Activated CD4-positive, CD25-positive, alpha-beta regulatory T cell treated with anti-CD3 and anti-CD28 coated beads, Interleukin-2, amount 50 U/mL, for 16 hours (primary cell): ENCODE measurements around the gene SIX2.

Source experiments
- DNase-seq: peaks from one replicate; pipeline ENCODE4 v3.0.0-alpha.2; 2020; ENCODE audit warnings: low read depth, low spot score

SIX2 gene

DNA sequence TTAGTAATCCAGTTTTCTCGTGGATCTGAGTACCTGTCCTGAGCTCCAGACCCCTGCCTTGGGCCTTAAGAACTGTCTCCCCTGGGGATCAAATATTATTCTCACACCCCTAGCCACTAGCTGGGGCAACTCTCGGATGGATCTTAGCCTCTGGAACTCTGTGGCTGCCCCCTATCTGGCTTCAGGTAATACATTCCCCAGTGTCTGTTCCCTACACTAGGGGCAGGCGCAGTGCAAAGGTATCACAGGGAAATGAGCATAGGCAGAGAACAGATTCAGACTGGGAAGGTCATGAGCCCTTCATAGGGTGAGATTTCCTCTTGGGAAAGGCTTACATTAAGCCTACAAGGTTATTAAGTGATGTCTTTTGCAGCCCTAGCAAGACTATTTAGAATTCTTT, 11.2 kb upstream of the SIX2 start:
- DNase-seq: no peak

DNA sequence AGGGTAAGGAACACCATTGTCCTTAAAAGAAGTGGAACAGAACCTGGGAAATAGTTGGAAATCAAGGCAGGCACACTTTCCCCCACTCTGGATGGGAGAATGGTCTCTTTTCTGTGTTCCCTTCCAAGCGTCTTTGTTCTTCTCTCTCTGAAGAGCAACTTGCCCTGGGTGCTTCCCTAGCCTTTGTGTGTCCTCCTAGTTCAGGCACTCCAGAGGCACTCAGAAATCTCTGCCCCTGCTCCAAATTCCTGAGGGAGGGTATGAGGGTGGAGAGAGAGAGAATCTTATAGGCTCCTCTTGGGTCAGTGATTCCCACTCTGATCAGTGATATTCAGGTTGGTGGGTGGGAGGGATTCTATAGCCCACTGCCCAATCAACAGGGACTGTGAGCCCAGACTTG, 8.8 kb upstream of the SIX2 start:
- DNase-seq: no peak

GRCh38 chr2:45014831-45015230, 5.6 kb upstream of the SIX2 start:
- DNase-seq: no peak

GRCh38 chr2:45014016-45014702, 4.9 kb upstream of the SIX2 start:
- no peak for DNase-seq

DNA sequence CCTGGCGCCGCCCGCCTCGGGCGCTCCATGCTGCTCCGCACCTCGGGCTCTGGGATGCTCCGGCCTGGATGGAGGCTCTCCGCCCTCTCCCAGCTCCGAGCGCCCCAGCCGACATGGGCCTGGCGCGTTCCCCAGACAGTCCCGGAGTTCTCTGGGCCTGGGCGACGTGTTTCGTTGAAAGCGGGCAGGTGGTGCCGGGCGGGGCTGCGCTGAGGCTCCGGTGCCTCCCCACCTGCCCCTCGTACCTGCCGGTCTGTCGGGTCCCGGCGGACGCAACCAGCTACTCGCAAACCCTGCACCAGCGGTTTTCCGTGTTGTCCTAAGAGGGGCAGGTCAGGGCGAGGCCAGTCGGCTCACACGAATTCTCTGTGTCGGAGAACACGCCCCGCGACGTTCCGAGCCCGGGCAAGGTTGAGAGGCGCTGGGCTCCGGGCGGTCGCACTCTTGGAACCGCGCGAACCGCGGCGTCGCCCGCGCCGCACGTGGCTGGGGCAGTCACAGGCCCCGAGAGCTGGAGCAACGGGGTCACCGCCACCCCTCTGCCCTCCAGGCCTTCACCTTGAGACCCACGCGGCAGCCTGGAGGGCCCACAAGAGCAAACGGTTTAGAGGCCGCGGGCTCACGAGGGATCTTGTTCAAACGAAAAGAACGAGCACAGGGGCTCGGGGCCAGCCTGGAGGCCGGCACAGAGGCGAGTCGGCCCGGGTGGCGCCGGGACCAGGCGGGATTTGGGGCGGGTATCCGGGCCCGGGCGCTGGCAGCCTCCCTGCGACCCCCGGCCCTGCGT, 4.2 kb upstream of the SIX2 start:
- DNase-seq: no peak

DNA sequence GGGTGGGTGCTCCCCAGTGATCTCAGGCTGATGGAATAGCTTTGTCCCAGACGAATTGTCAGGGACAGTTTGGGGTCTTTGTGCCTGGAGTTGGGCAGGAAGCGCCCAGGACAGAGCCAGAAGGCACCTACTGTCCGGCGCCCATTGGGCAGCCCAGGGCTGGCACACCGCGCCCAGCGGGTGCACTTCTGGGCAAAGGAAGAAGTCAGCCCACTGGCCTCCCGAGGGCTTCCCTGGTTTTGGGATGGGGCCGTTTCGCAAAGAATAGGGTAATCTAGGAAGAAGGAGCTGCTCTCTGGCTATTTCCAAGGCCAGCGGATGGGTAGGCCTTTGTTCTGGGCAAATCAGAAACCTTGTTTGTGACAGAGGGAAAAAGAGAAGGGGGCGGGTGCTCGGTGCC, 3.5 kb upstream of the SIX2 start:
- DNase-seq: no peak

- no peak for DNase-seq
Observed at GRCh38 chr2:45011621-45012602, 2.7 kb upstream of the SIX2 start.

DNA sequence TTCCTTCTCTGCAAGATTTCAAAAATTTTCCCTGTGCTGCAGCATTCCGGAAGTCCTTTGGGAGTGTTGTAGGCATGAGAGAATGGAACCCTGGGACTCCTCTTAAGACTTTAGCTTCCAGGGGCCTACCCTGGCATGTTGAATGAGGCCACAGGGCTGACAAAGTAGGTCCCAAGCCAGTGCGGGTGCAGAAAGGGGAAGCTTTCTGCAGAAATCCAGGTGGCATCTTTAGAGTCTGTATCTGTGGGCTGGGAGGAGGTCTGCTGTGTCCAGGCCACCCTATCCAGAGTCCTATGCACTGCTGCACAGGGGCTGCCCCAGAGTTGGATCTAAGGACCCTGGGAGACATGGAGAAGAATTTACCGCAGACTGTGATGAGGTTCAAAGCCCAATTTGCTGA, 1.9 kb upstream of the SIX2 start:
- no peak for DNase-seq

GRCh38 chr2:45010702-45011012, 1.4 kb upstream of the SIX2 start:
- DNase-seq: no peak

GRCh38 chr2:45009928-45010701, 863 bp upstream of the SIX2 start:
- DNase-seq: no peak

- DNase-seq: no peak
Observed at GRCh38 chr2:45008296-45009129, 739 bp downstream of the SIX2 start.

DNA sequence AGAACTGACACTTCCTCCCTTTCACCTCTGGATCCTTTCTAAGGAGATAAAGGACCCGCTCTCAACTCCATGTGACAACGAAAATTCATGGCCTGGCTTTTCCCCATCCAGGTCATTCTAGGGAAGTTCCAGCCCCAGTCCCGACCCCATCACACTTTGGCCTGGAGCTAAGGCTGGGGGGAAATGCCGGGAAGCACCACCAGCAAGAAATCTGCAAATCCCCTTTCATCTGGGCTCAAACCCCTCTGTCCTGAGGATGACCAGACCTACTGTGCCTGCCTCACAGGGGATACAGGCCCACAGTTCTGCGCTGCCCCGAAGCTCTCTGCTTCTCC, 1.3 kb downstream of the SIX2 start:
- DNase-seq: no peak

- DNase-seq: no peak
Observed at GRCh38 chr2:45006942-45007287, 2.3 kb downstream of the SIX2 start.

DNA sequence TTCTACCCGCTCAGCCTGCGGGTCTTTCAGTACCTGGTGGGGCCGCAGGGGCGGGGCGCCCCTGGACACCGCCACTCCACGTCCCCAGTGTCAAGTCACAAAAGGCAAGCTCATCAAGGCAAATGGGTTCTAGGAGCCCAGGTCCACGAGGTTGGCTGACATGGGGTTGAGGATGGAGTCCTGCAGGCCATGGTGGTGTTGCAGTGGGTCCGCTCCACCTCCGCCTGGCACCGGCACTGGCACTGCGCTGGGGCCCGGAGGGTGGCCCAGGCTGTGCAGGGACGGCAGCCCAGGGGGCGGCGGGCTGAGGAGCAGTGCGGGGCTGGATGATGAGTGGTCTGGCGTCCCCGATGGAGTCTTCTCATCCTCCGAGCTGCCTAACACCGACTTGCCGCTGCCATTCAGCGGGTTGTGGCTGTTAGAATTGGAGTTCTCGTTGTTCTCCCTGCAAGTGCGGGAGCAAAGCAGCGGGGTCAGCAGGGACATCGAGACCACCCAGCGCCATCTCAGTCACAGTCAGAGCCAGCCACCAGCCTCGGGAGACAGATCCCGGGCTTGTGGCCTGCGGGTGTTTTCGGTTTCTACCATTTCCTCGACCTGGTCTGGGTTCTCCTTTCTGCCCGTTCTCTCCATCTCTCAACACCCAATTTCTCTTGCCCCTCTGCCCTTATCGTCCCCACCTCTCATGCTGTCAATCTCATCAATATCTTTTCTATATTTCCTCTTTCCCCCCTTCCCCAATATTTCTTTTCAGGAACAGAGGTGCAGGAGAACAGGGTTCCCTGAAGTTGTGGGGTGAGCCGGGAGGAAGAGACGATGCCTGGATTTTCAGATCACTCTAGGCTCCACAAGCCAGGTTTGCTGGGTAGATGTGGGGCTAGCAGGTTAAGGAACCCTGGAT, 3.0 kb downstream of the SIX2 start:
- DNase-seq: no peak

GRCh38 chr2:45005261-45006002, 3.8 kb downstream of the SIX2 start:
- DNase-seq: no peak

DNA sequence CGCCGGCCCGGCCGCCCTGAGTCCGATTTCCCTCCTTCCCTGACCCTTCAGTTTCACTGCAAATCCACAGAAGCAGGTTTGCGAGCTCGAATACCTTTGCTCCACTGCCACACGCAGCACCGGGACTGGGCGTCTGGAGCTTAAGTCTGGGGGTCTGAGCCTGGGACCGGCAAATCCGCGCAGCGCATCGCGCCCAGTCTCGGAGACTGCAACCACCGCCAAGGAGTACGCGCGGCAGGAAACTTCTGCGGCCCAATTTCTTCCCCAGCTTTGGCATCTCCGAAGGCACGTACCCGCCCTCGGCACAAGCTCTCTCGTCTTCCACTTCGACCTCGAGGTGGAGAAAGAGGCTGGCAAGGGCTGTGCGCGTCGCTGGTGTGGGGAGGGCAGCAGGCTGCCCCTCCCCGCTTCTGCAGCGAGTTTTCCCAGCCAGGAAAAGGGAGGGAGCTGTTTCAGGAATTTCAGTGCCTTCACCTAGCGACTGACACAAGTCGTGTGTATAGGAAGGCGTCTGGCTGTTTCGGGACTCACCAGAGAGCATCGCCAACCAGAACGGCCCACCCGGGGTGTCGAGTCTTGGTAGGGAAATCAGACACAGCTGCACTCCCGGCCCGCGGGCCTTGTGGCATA, 4.6 kb downstream of the SIX2 start:
- DNase-seq: no peak

DNA sequence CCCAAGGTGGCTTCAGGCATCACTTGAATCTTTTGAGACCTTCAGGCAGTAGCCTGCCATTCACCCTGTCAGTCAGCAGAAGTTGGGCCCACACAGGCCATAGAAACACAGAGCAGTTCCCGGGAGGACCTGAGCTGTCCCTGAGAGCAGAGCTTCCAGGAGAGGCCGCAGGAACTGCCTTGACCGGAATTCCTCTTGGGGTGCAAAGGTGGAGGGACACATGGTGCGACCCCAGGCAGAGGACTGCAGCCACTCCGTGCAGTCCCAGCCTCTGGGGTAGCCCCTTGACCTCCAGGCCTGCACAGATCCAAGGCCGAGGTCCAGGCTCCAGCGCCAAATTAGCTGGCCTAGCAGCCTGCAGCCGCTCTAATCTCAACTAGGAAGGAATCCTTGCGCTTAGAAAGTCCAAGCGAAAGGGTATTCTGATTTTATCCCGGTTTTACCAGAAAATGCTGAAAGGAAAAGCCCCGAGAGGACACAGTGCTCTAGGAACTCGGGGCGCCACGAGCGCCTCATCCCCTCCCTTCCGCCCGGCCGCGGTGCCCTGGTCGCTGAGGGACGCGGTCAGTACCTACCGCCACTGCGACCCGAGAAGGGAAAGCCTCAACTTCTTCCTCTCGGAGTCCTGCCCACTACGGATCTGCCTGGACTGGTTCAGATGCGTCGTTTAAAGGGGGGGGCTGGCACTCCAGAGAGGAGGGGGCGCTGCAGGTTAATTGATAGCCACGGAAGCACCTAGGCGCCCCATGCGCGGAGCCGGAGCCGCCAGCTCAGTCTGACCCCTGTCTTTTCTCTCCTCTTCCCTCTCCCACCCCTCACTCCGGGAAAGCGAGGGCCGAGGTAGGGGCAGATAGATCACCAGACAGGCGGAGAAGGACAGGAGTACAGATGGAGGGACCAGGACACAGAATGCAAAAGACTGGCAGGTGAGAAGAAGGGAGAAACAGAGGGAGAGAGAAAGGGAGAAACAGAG, 5.4 kb downstream of the SIX2 start:
- no peak for DNase-seq

DNA sequence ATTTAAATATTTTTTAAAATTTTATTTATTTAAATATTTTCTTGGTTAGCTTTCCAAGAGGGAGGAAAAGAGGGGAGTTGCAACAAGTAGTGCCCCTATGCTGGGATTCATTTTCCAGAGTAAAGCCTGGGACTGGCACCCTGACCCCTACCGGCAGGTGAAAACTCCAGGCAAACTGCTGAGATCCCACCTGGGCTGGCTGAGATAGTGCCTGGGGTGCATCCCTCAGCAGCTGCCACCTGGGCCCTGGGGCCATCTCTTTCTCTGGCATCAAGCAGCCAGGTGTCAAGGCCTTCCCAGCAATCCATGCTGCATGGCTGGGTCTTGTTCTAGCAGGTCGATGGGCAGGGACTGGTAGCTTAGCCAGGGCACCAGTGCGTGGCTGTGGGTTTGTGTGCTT, 6.6 kb downstream of the SIX2 start:
- DNase-seq: no peak
